Measurements from ENCODE around the gene THOP1.
A peak's percentile ranks its signal among the peaks of the same experiment; 100 is the strongest.

The THOP1 gene

DNA sequence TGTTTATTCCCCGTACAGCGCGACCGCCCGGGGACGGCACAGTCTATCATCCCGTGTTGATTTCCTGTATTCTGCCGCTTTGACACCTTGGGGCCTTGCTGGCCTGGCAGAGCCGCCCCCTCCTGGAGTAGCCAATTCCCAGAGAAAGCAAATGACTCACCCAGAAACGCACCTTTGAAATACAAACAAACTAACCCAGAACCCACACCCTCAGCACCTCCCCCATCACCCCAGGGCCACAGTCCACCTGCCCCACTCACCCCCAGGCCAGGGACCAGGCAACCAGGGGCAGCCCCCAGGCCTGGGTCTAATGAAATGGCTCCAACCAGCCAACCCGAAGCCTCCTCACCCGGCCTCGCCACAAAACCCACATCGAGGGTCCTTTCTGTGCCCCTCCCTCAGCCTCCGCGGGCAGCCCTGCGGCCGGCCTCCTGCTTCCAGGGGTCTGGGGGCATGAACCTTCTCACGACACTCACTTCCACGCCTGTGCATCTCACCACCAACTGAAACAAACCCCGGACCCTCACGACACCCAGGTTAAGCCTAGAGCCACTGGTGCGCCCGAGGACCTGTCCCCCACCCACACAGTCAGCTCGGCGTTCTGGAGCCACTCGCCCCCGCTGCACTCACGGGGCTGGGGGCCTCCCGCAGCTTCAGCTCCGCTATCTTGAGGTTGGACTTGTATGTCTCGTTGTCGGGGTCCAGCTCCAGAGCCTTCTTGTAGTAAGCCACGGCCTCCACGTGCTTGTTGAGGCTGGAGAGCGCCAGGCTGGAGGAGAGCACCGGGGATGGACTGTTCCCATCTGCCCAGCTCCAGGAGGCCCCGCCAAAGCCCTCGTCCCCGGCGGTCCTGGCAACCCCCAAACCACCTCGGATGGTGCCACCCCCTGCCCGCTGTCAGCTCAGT, 23.2 kb upstream of the THOP1 start:
- no peak for DNase-seq

DNA sequence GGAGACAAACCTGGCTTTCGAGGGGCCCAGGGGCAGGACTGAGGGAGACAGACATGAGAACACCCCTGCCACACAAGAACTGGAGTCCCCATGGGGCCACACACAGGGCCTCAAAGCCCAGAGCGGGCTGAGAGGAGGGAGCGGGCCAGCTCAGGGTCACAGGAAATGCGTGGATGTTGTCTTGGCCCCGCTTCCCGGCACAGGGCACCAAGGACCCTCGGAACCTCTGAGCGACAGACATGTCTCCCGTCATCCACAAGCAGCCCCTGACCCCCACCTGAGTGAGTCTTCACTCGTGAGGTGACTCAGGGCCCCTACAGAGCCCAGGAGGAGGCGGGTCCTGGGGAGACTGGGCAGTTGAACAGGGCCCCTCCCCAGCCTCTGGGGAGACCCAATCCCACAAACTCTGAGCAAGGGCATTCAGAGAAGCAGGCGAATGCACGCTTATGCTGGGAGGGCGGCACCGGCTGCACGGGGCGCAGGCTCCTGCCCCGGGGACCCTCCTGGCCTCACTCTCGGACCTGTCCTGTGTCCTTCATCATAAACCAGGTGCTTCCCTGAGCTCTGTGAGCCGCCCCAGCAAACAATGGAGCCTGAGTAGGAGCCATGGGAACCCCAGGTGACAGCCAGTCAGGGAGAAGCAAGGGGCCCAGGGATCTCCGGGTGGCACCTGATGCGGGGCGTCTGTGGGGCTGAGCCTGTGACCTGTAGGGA, 22.4 kb upstream of the THOP1 start:
- DNase-seq, result no peak

DNA sequence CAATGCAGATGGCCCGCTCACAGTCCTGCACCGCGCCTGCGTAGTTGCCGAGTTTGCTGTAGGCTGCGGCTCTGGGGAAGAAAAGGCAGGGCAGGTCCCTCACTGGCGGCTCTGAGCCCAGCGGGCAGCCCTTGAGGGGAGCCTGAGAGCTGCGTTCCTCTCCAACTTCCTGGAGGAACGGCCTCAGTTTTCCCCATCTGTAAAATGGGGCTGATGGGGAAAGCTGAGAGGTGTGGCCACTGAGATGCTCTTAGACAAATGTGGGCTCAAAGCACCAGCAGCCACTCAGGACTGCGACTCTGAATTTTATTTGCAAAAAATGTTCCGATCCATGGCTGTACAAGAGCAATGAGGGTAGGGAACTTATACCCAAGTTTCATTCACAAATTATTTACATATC, 21.6 kb upstream of the THOP1 start:
- DNase-seq, result no peak

DNA sequence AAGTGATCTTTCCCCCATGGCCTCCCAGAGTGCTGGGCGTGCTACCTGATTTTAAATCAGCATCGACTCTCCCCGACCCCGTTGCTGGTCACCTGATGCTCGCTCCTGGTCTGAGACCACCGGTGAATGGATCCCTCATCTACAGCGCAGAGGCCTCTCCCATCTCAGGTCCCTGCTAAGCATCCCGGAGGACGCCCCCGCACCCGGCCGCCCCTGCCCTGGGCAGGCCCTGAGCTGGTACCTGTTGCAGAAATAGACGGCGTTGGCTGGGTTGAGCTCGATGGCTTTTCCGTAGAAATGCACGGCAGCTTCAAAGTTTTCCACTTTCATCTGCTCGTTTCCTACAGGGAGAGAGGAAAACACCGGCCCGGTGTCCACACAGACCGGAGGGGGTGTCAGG, 20.4 kb upstream of the THOP1 start:
- DNase-seq, result no peak

DNA sequence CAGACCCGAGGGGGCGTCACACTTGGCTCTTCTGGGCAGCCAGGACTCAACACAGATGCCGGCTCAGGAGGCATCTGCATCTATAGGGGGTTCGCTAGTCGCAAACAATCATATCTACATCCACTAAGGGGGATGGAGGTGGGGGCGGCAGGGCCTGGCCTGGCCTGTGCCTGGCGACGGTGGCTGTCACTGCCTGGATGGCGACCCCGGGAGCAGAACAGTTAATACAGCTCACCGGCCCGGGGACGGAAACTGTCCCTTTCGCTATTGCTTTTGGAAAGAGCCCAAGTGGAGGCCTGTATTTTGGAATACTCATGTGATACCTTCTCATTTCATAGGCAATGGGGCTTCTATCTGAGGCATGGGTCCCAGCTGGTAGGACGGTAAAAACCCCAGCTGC, 19.9 kb upstream of the THOP1 start:
- DNase-seq, result no peak

DNA sequence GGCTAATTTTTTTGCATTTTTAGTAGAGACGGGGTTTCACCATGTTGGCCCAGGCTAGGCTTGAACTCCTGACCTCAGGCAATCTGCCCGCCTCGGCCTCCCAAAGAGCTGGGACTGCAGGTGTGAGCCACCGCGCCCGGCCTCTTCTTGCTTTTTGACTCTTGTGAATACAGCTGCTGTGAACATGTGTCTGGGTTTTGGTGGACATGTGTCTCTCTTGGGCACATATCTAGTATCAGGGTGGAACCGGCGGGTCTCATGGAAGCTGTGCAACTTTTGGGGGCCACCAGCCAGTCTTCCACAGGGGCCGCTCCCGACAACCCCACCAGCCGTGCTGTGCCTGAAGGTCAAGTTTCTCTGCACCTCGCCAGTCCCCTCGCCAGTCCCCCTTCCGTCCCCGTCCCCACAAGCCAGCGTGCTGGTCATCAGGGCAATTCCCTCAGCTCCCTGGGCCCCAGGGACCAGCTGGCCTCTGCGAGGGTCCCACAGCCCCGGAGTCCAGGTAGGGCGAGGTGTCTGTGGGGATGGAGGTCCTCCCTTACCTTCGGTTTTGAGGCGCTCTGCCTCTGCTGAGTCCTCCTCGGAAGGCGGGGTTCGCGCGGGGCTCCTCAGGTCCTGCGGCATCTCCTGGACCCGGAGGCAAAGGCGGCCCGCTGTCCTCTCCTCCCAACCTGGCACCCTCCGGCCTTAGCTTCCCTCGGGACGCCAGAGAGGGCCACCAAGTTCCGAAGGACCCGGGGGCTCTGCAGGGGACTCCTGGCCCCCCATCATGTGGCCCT, 18.5 kb upstream of the THOP1 start:
- DNase-seq, result no peak

DNA sequence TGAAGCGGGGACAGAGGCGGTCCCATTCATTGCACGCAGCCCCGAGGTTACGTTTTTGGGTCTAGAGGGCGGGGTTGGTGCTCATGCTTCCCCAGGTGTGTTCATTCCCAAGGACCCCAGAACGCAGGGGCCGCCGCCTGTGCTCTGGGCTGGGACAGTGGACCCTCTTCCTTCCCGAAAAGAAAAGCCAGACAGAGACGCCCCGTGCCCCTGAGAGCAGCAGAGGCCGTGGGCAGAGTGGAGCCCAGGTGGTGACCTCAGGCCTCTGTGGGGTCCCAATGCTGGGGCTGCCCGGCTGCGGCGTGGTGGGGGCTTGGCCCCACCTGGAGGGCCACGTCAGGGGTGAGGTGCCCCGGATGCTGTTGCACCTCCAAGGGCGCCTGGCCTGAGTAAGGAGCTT, 17.6 kb upstream of the THOP1 start:
- DNase-seq, result no peak

DNA sequence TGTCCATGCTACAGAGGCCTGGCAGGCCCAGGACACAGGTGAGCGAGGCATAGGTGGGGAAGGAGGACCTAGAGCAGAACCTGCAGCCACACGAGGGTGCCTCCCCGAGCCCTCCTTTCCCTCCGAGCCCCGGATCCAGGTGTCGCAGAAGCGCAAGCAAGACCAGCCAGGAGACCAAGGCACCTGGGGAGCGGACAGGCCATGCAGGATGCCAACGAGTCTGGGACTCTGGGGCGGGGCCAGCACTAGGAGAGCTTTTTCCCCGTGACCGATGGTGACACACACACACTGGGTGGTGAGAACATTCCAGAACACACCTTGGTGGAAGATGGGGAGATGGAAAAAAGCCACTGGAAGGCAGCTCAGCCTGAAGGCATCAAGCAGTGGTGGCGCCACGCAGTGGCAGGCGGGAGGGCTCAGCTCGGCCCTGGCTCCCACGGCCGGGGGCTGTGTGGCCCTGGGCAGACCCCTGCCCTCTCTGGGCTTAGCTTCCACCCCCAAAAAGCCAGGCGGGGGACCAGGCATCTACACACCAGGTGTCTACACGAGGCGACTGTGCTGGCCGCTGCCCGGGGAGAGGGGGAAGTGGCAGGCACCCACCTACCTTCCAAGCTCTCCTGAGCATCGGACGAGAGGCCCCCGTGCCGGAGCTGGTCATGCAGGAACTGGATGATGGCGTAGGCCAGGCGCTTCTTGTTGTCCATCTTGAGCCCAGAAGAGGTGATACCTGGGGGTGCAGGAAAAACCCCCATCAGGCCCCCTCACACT, 16.8 kb upstream of the THOP1 start:
- DNase-seq, result no peak

DNA sequence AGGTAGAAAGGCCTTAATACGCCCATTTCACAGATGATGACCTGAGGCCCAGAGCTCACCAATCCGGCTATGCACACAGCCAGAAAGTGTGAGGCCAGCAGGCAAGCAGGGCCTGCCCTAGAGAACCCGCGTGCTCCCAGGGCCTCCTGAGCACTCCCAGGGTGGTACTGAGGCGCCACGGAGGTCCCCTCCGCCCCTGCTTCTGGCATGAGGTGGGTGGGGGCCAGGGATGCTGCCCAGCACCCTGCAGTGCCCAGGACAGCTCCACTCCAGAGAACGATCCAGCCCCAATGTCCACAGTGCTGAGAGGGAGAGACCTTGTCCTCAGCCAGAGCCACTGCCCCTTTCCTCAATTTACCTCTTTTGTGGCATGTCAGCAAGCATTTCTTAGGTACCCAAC, 16.1 kb upstream of the THOP1 start:
- DNase-seq, result no peak

DNA sequence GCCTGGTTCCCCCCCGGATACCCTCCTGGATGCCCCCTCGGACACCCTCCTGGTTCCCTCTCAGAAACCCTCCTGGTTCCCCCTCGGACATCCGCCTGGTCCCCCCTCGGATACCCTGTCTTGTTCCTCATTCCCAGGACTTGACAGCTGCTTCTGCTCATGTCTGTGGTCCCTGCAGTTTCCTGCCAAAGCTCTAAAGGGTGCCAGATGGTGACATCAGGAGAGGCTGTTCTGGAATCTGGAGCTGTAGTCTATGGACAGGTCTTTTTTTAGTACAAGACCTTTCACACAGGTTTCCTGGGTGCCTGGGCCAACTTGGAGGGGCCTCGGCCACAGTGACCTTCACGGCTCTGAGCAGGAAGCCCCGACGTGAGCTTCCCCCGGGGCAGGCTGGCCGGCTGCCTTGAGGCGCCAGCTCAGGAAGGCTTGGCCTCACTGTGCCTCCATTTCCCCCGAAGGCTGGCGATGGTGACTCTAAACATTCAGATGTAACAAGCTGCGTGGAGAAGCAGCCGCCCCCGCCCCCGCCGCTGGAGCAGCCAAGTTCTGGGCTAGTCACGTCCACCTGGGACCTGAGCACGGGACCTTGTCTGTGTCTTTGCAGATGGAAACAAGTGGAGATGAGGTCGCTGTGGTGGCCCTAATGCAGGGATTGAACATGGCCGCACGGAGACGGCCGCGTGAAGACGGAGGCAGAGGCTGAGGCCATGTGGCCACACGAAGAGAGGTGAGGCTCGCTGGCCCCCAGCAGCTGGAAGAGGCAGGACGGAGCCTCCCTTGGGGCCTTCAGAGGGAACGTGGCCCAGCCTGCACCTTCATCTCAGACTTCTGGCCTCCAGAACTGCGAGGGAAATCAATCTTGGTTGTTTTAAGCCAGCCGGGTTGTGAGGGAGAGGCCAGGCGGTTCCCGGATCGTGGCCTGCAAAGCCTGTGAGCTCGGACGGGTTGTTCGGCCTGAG, 15.0 kb upstream of the THOP1 start:
- DNase-seq, result peak in 22 of 56 donors; percentile 6 to 50 (median 26)

DNA sequence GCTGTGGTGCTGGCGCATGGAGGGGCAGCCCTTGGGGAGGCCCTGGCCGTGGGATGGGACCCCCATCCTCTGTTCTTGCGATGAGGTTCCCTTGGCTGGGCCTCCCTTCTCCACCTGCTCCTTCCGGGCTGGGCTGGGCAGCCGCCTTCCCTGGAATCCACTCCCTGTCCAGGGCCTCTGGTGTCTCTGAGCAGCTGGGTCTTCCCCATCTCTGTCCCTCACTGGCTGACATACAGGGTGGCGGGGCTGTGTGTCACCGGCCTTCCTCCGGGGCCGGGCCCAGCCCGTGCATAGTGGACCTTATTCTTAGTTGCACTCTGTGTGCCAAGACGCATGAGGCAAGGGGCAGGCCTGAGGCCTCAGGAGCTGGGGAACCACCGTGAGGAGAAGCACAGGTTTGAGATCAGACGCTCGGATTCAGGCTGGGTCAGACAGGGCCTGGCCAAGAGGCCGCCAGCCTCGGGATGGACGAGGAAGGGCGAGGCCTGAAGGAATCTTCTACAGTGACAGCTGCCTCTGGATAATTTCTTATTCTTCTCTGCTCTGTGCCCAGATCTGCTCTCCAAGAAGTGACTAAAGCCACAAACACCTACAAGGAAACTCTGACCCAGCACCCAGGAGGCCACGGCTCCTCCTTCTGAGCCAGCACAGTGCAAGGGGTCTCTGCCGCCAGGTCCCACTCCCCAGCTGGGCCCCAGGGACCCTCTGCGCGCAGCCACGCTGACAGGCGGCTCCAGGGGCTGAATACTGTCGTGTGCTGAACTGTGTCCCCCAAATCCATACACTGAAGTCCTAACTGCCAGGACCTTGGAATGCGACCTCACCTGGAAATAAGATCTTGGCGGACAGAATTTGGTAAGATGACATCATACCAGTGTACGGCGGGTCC, 13.3 kb upstream of the THOP1 start:
- DNase-seq, result no peak

DNA sequence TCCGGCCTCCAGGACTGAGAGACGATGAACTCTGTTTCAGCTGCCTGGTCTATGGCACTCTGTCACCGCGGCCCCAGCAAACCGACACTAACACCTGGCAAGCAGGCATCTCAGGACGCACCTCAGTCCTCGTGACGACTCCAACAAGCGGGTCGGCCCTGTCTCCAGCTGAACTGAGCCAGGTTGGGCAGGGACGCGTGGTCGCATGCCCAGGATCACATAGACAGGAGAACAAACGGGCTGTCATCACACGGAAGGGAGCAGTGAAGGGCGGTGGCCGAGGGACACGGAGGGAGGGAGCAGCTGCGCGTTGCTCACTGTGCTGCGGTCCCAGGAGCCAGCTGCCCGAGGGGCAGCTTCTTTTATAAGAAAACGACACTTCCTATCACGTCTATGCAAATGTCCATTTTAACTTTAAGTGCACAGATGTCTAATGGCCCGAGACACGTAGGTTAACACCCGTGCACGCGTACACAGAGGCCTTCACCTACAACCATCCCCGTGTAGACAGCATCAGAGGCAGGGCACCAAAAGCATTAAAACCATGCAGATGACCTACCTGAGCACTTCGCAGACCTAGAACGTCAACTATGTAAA, 11.1 kb upstream of the THOP1 start:
- DNase-seq, result no peak

DNA sequence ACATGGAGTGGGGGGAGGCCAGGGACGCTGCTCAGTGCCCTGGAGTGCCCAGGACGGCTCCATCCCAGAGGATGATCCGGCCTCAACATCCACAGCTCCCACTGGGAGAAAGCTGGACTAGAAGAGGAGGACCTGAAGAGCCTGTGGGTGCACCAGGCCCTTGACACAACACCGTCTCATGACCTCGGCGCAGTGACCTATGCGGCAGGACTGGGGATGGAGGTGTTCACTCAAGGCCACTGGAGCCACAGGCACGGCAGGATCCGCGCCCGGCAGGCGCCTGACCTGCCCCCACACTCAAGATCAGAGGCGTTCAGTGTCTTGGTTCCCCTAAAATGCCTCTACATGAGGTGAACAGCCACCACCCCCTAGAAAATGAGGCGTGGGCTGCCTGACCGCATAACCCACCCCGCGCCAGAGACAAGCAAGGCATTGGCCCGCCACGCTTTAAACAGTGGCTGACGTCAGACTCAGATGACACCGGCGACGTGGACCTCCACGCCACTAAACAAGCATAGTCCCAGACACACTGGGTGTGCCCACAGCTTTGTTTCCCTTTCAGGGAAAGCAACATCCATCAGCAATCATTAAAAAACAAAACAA, 10.2 kb upstream of the THOP1 start:
- DNase-seq, result peak in 14 of 56 donors; percentile 13 to 57 (median 26)

DNA sequence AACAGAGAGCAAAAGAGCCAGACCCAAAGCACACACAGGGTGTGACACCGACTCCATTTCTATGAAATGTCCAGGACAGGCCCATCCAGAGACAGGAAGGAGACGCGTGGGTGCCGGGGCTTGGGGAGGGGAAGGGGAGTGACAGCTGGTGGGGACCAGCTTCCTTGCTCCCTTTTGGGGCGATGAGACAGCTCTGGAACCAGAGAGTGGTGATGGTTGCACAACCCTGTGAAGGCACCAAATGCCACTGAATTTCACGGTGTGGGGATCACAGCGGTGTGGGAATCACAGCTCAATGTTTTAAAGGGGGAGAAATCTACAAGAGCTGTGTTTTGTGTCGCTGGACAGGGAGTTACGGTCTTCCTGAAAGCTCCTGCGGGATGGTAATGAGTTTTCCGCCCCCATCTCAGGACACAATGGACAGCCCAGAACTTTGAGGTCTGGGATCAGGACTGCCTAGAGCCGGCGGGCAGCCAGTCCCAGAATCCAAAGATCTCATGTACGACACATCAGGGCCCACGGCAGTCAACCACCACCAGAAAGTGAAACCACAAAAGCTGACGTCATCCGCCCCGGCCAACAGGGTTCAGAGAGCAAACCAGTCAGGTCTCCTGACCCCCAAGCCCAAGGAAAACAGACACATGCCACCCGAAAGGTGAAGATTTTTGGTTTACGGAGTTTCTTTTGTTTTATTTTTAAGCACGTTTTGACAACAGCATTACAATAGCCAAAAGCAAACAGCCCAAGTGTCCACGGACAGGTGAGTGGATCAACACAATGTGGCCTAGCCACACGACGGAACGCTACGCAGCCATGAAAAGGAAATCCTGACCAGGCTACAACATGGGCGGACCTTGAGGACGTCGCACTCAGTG, 9.5 kb upstream of the THOP1 start:
- peak in 27 of 56 donors; percentile 4 to 57 (median 22) for DNase-seq

DNA sequence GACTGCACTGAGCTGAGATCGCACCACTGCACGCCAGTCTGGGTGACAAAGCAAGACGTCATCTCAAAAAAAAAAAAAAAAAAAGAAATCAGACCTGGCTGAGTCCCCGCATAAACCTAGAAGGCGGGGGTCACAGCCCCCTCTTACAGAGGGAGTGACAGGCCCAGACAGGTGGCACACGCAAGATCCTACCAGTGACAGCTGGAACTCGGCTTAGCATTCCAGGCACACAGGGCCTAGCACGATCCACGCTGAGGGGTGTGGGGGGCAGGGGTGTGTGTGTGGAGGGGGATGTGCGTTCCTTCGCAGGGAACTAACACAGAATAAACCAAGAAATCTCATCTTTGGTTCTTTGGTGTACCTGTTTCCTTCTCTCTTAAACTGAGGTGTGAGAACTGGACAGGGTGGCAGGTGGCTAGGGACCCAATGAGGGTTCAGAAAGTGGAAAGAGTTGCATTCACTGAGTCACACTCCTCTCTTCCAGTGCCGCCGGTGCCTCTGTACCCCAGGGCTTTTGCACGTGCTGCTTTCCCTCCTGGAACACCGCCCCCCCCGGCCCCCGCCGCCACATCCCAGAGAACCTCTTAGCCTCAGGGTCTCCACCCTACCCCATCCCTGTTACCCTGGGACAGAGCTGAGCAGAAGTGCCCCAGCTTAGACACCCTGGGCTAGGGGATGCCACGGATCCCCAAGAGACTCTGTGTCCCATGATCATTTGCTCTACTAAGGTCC, 7.2 kb upstream of the THOP1 start:
- DNase-seq, result no peak

DNA sequence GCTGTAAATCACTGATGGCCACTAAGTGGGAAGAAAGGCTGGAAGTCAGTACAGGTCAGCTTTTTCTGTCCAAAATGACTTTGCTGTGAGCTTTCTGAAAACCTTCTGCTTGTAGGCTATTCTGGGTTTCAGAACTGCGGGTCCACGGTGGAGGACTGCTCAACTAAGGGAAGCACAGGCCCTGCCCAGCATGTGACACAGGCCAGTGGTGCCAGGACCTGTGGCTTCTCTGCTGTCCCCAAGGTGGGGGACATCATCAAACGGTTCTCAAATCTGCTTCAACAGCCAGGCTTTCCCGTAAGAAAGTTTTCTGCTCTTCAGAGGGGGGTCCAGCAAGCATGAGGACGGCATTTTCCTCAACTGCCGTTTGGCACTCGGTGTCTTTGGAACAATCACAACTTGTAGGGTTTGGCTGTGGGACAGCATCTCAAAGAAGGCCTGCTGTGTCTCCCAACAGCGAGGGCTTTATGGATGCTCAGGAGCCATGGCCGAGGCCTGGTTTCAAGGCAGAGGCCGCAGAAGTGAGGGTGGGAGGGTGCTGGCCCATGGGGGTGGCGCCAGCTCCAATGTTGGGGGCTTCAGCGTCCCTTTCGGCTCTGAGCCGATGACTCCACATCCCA, 6.1 kb upstream of the THOP1 start:
- DNase-seq, result peak in 47 of 56 donors; percentile 5 to 79 (median 54)

All from amygdala (tissue), 56 donors.